Femur (tissue), 1 donor: ENCODE results near the gene IFNA4.
A peak's percentile ranks its signal among the peaks of the same experiment; 100 is the strongest.

Experiments
- DNase-seq: peaks from one replicate; pipeline ENCODE4 v3.0.0-alpha.2; 2017

The IFNA4 gene

GRCh38 chr9:21165516-21165915, 21.9 kb downstream of the IFNA4 start:
- no peak for DNase-seq

- no peak for DNase-seq
Measured at GRCh38 chr9:21160178-21160577, 27.2 kb downstream of the IFNA4 start.

- DNase-seq: no peak
Measured at GRCh38 chr9:21155501-21155900, 31.9 kb downstream of the IFNA4 start.

GRCh38 chr9:21154018-21154608, 33.3 kb downstream of the IFNA4 start:
- peak; percentile 25 for DNase-seq

GRCh38 chr9:21153336-21154017, 33.9 kb downstream of the IFNA4 start:
- no peak for DNase-seq

GRCh38 chr9:21144603-21145002, 42.8 kb downstream of the IFNA4 start:
- DNase-seq: no peak

GRCh38 chr9:21141427-21141882, 45.9 kb downstream of the IFNA4 start, which contains the start of gene IFNW1:
IFNW1 (minus strand) TSS chr9:21141832; CDS start chr9:21141570, 262 bp downstream.
- no peak for DNase-seq

GRCh38 chr9:21137020-21137419, 50.4 kb downstream of the IFNA4 start:
- DNase-seq: no peak
